AG04450 (cell line): ENCODE results near the gene CDC23. TPM values are rescaled to one million over a fixed set of nuclear protein-coding genes. Genes with fewer than 3 reads are reported as not detected.

Experiments used
- CTCF ChIA-PET: fragments of 300-600, 350-600 bp; formaldehyde crosslinking; extraction: SDS; loops from one replicate; lab custom pipeline; 2022; ENCODE audit warnings: antibody characterized with exemption, inconsistent platforms; lab: Charles Lee
- POLR2A ChIA-PET: fragments of 350-600 bp; formaldehyde crosslinking; extraction: SDS; loops from one replicate; lab custom pipeline; 2021; ENCODE audit warnings: antibody characterized with exemption, inconsistent platforms; lab: Yijun Ruan, JAX
- DNase-seq: peaks from one replicate; pipeline ENCODE4 v3.0.0-alpha.2; 2011; ENCODE audit warnings: low read depth, low spot score
- H3K27ac ChIP-seq: one replicate; pipeline ENCODE4 v1.5.1; 2012; ENCODE audit warnings: low read depth, low read length, control low read depth
- H3K27me3 ChIP-seq: one replicate; pipeline ENCODE4 v1.6.0; 2012; ENCODE audit warnings: low read length; ENCODE audit not compliant: control insufficient read depth, insufficient read depth
- H3K4me3 ChIP-seq: 2 replicates; pipeline ENCODE4 v1.5.1; 2011; ENCODE audit warnings: mild to moderate bottlenecking, low read depth, low read length, control low read depth
- H3K9me3 ChIP-seq: 2 replicates; pipeline ENCODE4 v1.5.1; 2012; ENCODE audit warnings: low read length; ENCODE audit not compliant: control insufficient read depth, insufficient read depth
- polyA plus RNA-seq: library from polyadenylated mRNA; depleted of rRNA; stranded (reverse); fragments of >200 nt; gene quantifications from 2 replicates; pipeline ENCODE4 v1.2.3, GENCODE V29; 2011
- TF ChIP-seq, protein P1 (sequence below): IDR thresholded peaks from 2 replicates; pipeline ENCODE4 v1.5.1; 2011; ENCODE audit warnings: low read depth, low read length, control low read depth, inconsistent platforms

CDC23 gene
- polyA plus RNA-seq, 1 experiment: 38.1 TPM

DNA sequence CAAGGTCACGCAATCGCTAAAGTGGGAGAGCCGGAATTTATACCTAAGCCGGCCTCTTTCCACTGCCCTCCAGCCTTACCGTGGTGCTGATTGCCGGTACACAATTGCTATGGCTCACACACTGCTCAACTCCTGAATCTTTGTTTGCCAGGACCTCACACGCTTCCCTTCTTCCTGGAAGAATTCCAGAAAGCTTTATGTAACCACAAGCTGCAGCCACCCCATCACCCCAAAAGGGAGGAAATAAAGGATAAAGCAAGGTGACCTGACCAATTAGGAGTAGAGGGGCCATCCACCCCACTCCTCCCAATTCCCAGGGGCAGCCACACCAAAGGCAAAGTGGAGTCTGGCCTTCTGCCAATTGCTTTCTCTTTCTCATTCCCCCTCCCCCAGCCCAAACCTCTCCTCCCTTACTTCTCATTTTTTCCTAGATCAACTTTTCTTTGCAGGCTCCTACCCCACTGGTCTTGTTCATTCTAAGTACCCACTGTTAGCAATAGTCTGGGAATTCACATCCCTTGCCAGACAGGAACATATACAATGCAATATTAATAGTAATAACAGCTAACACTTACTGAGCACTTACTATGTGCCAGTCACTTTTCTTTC lies 18.0 kb upstream of the CDC23 start:
- CTCF ChIA-PET: interaction anchor here (0.7 to 1.1 kb wide), 2 partner anchors 9 to 52 kb away, joined by 3 to 4 read pairs; no protein-coding TSS in a partner anchor
- POLR2A ChIA-PET: no interaction called here
- H3K4me3 ChIP-seq: no peak overlapping the region
- DNase-seq: no peak
- peaks cover 4% of the 10 kb centered on the region for H3K27me3 ChIP-seq
- H3K27ac ChIP-seq: no peak overlapping the region
- TF ChIP-seq, protein P1, sequence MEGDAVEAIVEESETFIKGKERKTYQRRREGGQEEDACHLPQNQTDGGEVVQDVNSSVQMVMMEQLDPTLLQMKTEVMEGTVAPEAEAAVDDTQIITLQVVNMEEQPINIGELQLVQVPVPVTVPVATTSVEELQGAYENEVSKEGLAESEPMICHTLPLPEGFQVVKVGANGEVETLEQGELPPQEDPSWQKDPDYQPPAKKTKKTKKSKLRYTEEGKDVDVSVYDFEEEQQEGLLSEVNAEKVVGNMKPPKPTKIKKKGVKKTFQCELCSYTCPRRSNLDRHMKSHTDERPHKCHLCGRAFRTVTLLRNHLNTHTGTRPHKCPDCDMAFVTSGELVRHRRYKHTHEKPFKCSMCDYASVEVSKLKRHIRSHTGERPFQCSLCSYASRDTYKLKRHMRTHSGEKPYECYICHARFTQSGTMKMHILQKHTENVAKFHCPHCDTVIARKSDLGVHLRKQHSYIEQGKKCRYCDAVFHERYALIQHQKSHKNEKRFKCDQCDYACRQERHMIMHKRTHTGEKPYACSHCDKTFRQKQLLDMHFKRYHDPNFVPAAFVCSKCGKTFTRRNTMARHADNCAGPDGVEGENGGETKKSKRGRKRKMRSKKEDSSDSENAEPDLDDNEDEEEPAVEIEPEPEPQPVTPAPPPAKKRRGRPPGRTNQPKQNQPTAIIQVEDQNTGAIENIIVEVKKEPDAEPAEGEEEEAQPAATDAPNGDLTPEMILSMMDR: no peak
- H3K9me3 ChIP-seq: peaks cover 4% of the 10 kb centered on the region; the same call in 1 of the 2 replicates

DNA sequence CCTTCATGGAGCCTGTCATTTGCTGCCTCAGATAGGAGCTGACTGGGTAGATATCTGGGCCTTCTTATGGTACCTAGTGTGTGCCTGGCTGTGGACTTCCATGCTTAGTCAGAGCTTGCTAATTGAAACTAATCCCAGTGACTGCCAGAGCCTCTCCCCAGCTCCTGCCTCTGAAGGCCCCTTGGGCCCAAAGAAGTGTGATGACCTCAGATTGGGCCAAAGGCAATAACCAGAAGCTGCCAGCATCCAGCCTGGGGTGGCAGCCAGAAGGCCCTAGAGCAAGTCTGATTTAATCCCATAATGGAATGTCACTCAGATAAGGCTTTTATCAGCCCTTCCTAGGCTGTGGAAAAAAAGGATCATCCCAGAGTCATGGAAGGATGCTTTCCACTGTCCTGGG lies 17.1 kb upstream of the CDC23 start:
- peaks cover 4% of the 10 kb centered on the region for H3K27me3 ChIP-seq
- TF ChIP-seq, protein P1: no peak
- CTCF ChIA-PET: no interaction called here
- DNase-seq: no peak
- H3K27ac ChIP-seq: no peak overlapping the region
- H3K4me3 ChIP-seq: no peak overlapping the region
- POLR2A ChIA-PET: no interaction called here
- peaks cover 6% of the 10 kb centered on the region; the same call in 1 of the 2 replicates for H3K9me3 ChIP-seq

DNA sequence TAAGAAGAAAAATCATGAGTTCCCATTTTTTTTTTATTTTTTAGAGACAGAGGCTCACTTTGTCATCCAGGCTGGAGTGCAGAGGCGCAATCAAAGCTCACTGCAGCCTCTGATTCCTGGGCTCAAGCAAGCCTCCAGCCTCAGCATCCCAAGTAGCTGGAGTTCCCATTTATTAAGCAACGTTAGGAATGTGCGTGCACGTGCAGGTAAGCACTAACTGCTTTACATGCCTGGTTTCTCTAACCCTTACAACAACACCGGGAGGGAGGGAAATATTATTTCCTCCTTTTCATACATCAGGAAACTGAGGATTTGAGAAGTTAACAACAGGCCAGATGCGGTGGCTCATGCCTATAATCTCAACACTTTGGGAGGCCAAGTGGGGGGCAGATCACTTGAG lies 16.3 kb upstream of the CDC23 start:
- POLR2A ChIA-PET: interaction anchor here (0.7 kb wide), 1 partner anchor 1902 kb away, joined by 3 read pairs; no protein-coding TSS in a partner anchor

DNA sequence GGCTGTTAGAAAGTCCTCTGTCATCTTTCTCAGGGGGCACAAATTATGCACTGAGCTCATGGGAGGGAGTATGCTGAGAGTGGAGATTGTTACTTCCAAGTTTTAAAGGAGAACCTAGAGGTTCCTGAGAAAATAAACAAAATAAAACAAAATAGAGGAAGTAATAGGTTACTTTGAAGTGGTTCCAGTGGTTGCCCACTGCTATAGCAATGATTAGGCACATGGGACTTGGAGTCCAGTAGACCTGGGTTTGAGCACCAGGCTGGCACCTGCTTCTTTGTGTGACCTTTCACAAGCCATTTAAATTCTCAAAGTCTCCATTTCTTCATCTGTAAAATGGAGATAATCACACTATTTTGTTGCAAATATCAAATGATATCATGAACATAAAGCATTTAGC lies 13.8 kb upstream of the CDC23 start:
- Histone ChIP-seq H3K9me3 (peaks cover 6% of the 10 kb centered on the region; the same call in 1 of the 2 replicates), H3K27me3 (peaks cover 4% of the 10 kb centered on the region), H3K4me3 (no peak overlapping the region), H3K27ac (no peak overlapping the region)
- POLR2A ChIA-PET: no interaction called here
- no peak for DNase-seq
- CTCF ChIA-PET: no interaction called here
- TF ChIP-seq, protein P1: no peak

More for the DNA sequence above, 16.3 kb upstream of the CDC23 start:
- CTCF ChIA-PET: no interaction called here
- Histone ChIP-seq H3K27me3 (peaks cover 4% of the 10 kb centered on the region), H3K9me3 (peaks cover 6% of the 10 kb centered on the region; the same call in 1 of the 2 replicates), H3K27ac (no peak overlapping the region), H3K4me3 (no peak overlapping the region)
- TF ChIP-seq, protein P1: no peak
- no peak for DNase-seq

DNA sequence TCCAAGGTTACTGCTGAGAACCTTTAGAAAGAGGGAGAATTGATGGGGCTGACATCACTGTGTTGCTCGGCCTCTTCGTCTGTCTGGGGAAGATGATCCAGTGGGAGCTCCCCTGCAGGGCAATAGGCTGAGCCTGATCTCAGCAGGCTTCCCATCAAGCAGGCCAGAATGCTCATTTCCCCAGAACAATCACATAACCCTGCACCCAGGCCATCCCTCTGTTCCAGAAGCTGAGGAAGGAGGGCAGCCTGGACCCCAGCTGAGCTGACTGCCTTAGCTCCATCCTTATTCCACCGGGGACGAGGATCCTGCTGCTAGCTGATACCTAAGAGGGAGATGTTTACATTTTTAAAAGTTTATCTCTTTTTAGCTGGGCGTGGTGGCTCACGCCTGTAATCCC lies 11.6 kb upstream of the CDC23 start:
- CTCF ChIA-PET: interaction anchor here (1.9 to 5.0 kb wide), 3 partner anchors 15 to 128 kb away, joined by 11 to 58 read pairs (median 34); partner anchors contain the start of gene KDM3B
- TF ChIP-seq, protein P1: no peak
- POLR2A ChIA-PET: no interaction called here
- no peak for DNase-seq
- H3K9me3 ChIP-seq: peaks cover 6% of the 10 kb centered on the region; the same call in 1 of the 2 replicates
- no peak overlapping the region for H3K27ac ChIP-seq
- H3K4me3 ChIP-seq: no peak overlapping the region
- H3K27me3 ChIP-seq: peaks cover 2% of the 10 kb centered on the region
